GM12878 (cell line): ENCODE results near the gene PRKAG3. TPM values are rescaled to one million over a fixed set of nuclear protein-coding genes. Genes with fewer than 3 reads are reported as not detected.

Experiments used
- ATAC-seq: fragments of 200-7000 bp; cut with Tn5 transposase; 3 replicates; pipeline ENCODE4 v1.9.1; 2020; ENCODE audit warnings: mild to moderate bottlenecking, moderate library complexity
- BruUV-seq: library from RNA; stranded (reverse); fragments of 400-500 nt; replicated peaks from 2 replicates; lab custom pipeline; 2021; lab: Mats Ljungman, UMichigan
- CTCF ChIA-PET: fragments of 300-600 bp; sonication (Branson Sonifier 250); formaldehyde crosslinking; extraction: SDS; loops from one replicate; lab custom pipeline; 2021; ENCODE audit warnings: inconsistent platforms; lab: Yijun Ruan, JAX
- POLR2A ChIA-PET: fragments of 350-600 bp; formaldehyde crosslinking; extraction: SDS; loops from one replicate; lab custom pipeline; 2021; ENCODE audit warnings: inconsistent platforms; lab: Charles Lee
- RAD21 ChIA-PET: fragments of 300-600 bp; sonication (Branson Sonifier 250); formaldehyde crosslinking; loops from one replicate; lab custom pipeline; 2023; ENCODE audit warnings: antibody characterized with exemption; ENCODE audit not compliant: unreplicated experiment; lab: Charles Lee
- SMC1A ChIA-PET: fragments of 300-600 bp; sonication (Branson Sonifier 250); formaldehyde crosslinking; loops from one replicate; lab custom pipeline; 2023; ENCODE audit not compliant: unreplicated experiment, uncharacterized antibody; lab: Charles Lee
- DNase-seq: peaks from one replicate; pipeline ENCODE4 v3.0.0-alpha.2; 2011; ENCODE audit warnings: low read depth, low spot score
- FAIRE-seq: peaks from 3 replicates; lab custom pipeline; 2011; peaks lifted over from hg19 to GRCh38; lab: Jason Lieb, UNC
- H2AFZ ChIP-seq: 2 replicates; pipeline ENCODE4 v1.6.0; 2011; ENCODE audit warnings: low read depth, low read length, control low read depth; ENCODE audit not compliant: control insufficient read depth
- H3K27ac ChIP-seq: 2 replicates; pipeline ENCODE4 v1.5.1; 2011; ENCODE audit warnings: control low read depth; ENCODE audit not compliant: control insufficient read depth, insufficient read depth
- H3K27me3 ChIP-seq, 2 experiments: replicated peaks in 1 of 2; 2 replicates each; pipeline versions ENCODE4 v1.6.0 to v1.6.1; 2011; ENCODE audit warnings: low read length in 1 of 2; ENCODE audit not compliant: control insufficient read depth in 2 of 2, insufficient read depth in 2 of 2
- H3K36me3 ChIP-seq, 2 experiments: 2 replicates each; pipeline ENCODE4 v1.5.1; 2011; ENCODE audit warnings: low read length in 1 of 2; ENCODE audit not compliant: control insufficient read depth in 2 of 2, insufficient read depth in 2 of 2
- H3K4me1 ChIP-seq: 2 replicates; pipeline ENCODE4 v1.6.1; 2011; ENCODE audit warnings: mild to moderate bottlenecking, low read length, moderate library complexity, mixed read lengths; ENCODE audit not compliant: control insufficient read depth, insufficient read depth
- H3K4me2 ChIP-seq: 2 replicates; pipeline ENCODE4 v1.6.0; 2011; ENCODE audit warnings: control low read depth; ENCODE audit not compliant: control insufficient read depth, insufficient read depth
- H3K4me3 ChIP-seq: fragments of 200-600 bp; sonication (generic); 2 replicates; pipeline ENCODE4 v1.5.1; 2016
- H3K79me2 ChIP-seq: 2 replicates; pipeline ENCODE4 v1.6.0; 2011; ENCODE audit warnings: low read length; ENCODE audit not compliant: control insufficient read depth, insufficient read depth
- H3K9ac ChIP-seq: 2 replicates; pipeline ENCODE4 v1.8.0; 2011; ENCODE audit warnings: low read length, control low read depth, mixed read lengths; ENCODE audit not compliant: control insufficient read depth, insufficient read depth
- H3K9me3 ChIP-seq: replicated peaks from 3 replicates; pipeline ENCODE4 v1.5.1; 2011; ENCODE audit warnings: mild to moderate bottlenecking, low read length; ENCODE audit not compliant: control insufficient read depth, insufficient read depth
- H4K20me1 ChIP-seq: 2 replicates; pipeline ENCODE4 v1.6.0; 2011; ENCODE audit not compliant: control insufficient read depth, insufficient read depth
- ASH2L ChIP-seq: fragments of 300-600, 200-600 bp; sonication (generic); IDR thresholded peaks from 2 replicates; pipeline ENCODE4 v1.6.1; 2017; ENCODE audit warnings: low read depth, mild to moderate bottlenecking, borderline replicate concordance
- JUNB ChIP-seq: IDR thresholded peaks from 2 replicates; pipeline ENCODE4 v1.6.1; 2016; ENCODE audit warnings: antibody characterized with exemption, mild to moderate bottlenecking
- JUND ChIP-seq: IDR thresholded peaks from 2 replicates; pipeline ENCODE4 v1.6.1; 2012; ENCODE audit warnings: low read depth, mild to moderate bottlenecking, low read length, improper control_type of control experiment, moderate library complexity
- MYB ChIP-seq: fragments of 150-350 bp; IDR thresholded peaks from 2 replicates; pipeline ENCODE4 v1.6.1; 2014; ENCODE audit warnings: mild to moderate bottlenecking, low read depth, low read length, borderline replicate concordance
- NFIC ChIP-seq: IDR thresholded peaks from 2 replicates; pipeline ENCODE4 v1.6.1; 2012; ENCODE audit warnings: low read depth, mild to moderate bottlenecking, inconsistent platforms, low read length, moderate library complexity
- NFYA ChIP-seq: IDR thresholded peaks from 2 replicates; pipeline ENCODE4 v1.6.1; 2011; ENCODE audit warnings: low read depth, mild to moderate bottlenecking, low read length, improper control_type of control experiment, borderline replicate concordance
- RAD21 ChIP-seq: IDR thresholded peaks from 2 replicates; pipeline ENCODE4 v1.6.1; 2011; ENCODE audit warnings: mild to moderate bottlenecking, low read depth, low read length, moderate library complexity; ENCODE audit not compliant: insufficient read depth
- SIX5 ChIP-seq: IDR thresholded peaks from 2 replicates; pipeline ENCODE4 v1.6.1; 2011; ENCODE audit warnings: mild to moderate bottlenecking, low read depth, low read length, moderate library complexity; ENCODE audit not compliant: severe bottlenecking
- SMAD1 ChIP-seq: fragments of 450-650 bp; IDR thresholded peaks from 2 replicates; pipeline ENCODE4 v1.6.1; 2018; ENCODE audit warnings: mild to moderate bottlenecking, low read depth; ENCODE audit not compliant: partially characterized antibody
- ZNF217 ChIP-seq: fragments of 450-650 bp; IDR thresholded peaks from 2 replicates; pipeline ENCODE4 v1.6.1; 2017; ENCODE audit warnings: antibody characterized with exemption, mild to moderate bottlenecking
- ZZZ3 ChIP-seq: IDR thresholded peaks from 2 replicates; pipeline ENCODE4 v1.6.1; 2011; ENCODE audit warnings: low read depth; ENCODE audit not compliant: control insufficient read depth, insufficient read length
- WGBS: methylation state at CpG from one replicate; pipeline ENCODE4 v1.1.6; 2016; ENCODE audit warnings: low lambda C conversion rate; ENCODE audit not compliant: insufficient replicate concordance, insufficient coverage; ENCODE audit errors: missing lambda C conversion rate; 5-methylcytosine and 5-hydroxymethylcytosine counted together
- in situ Hi-C: fragments of 300-500 bp; cut with MboI; formaldehyde crosslinking; loops from 9 replicates; pipeline ENCODE4 v1.14.3; 2018; ENCODE audit warnings: mixed read lengths
- intact Hi-C: fragments of 100-400 bp; cut with micrococcal nuclease; formaldehyde crosslinking; loops from one replicate; pipeline ENCODE4 v1.14.2; 2022; ENCODE audit not compliant: unreplicated experiment
- polyA plus RNA-seq, 11 experiments: library from polyadenylated mRNA; depleted of rRNA in 4 of 11; unstranded in 6 of 11; stranded (reverse) in 5 of 11; fragments of >200 nt; fragmentation: Nextera tagmentation in 4 of 11; fragmentation: Illumina TruSeq in 1 of 11; extraction: Ambion mirVana in 4 of 11; extraction: Trizol in 1 of 11; gene quantifications; 1 replicate in 1 of 11; 2 replicates in 10 of 11; pipeline versions ENCODE4 v1.2.1 to v1.2.3, GENCODE V29; 2011 to 2016; ENCODE audit warnings: inconsistent platforms in 2 of 11, missing spikeins in 2 of 11, low read depth in 1 of 11
- total RNA-seq, 4 experiments: library from RNA; depleted of rRNA in 3 of 4; stranded (reverse); fragments of >200 nt in 3 of 4; fragmentation: Illumina TruSeq in 1 of 4; extraction: Trizol in 1 of 4; gene quantifications; 2 replicates each; pipeline versions ENCODE4 v1.2.1 to v1.2.3, GENCODE V29; 2013 to 2021
- TF ChIP-seq, protein P1 (sequence below): fragments of 450-650 bp; IDR thresholded peaks from 2 replicates; pipeline ENCODE4 v1.6.1; 2017; ENCODE audit warnings: mild to moderate bottlenecking
- TF ChIP-seq, protein P2 (sequence below): IDR thresholded peaks from 2 replicates; pipeline ENCODE4 v1.6.1; 2012; ENCODE audit warnings: low read depth, low read length, improper control_type of control experiment
- TF ChIP-seq, protein P3 (sequence below): fragments of 450-650 bp; IDR thresholded peaks from 2 replicates; pipeline ENCODE4 v1.6.1; 2017; ENCODE audit warnings: borderline replicate concordance

Gene PRKAG3
- total and polyA plus RNA-seq, 10 of the 15 experiments (the other 5 are each of a cell fraction or from before 2014, with no cell fraction given) = 0.04 to 0.12 (median 0.06) TPM; not detected in 7

DNA sequence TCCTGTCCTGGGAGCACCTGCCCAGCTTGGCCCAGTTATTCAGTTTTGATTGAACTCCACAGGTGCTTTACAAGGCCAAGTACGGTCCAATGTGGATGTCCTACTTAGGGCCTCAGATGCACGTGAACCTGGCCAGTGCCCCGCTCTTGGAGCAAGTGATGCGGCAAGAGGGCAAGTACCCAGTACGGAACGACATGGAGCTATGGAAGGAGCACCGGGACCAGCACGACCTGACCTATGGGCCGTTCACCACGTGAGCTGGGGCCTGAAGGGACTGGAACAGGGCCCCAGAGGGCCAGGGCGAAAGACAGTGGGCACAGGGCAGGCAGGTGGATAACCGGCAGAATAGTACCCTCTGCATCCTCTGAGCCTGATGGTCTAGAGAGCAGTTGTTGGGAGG, 22.1 kb downstream of the PRKAG3 start (continued):
- TF ChIP-seq ASH2L (no peak), SIX5 (no peak), NFYA (no peak), SMAD1 (no peak), RAD21 (no peak), ZZZ3 (no peak), JUND (no peak), JUNB (no peak), MYB (no peak)
- TF ChIP-seq, protein P1, sequence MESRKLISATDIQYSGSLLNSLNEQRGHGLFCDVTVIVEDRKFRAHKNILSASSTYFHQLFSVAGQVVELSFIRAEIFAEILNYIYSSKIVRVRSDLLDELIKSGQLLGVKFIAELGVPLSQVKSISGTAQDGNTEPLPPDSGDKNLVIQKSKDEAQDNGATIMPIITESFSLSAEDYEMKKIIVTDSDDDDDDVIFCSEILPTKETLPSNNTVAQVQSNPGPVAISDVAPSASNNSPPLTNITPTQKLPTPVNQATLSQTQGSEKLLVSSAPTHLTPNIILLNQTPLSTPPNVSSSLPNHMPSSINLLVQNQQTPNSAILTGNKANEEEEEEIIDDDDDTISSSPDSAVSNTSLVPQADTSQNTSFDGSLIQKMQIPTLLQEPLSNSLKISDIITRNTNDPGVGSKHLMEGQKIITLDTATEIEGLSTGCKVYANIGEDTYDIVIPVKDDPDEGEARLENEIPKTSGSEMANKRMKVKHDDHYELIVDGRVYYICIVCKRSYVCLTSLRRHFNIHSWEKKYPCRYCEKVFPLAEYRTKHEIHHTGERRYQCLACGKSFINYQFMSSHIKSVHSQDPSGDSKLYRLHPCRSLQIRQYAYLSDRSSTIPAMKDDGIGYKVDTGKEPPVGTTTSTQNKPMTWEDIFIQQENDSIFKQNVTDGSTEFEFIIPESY = no peak
- TF ChIP-seq, protein P2, sequence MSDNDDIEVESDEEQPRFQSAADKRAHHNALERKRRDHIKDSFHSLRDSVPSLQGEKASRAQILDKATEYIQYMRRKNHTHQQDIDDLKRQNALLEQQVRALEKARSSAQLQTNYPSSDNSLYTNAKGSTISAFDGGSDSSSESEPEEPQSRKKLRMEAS = no peak

DNA sequence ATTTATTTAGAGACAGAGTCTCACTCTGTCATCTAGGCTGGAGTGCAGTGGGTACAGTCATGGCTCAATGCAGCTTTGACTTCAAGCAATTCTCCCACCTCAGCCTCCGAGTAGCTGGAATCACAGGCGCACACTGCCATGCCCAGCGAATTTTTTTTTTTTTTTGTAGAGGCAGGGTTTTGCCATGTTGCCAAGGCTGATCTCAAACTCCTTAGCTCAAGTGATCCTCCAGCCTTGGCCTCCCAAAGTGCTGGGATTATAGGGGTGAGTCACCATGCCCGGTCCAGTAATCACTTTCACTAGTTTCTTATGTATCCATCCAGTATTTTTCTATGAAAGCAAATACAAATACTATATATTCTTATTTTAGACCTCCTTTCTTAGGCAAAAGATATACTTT, 24.0 kb downstream of the PRKAG3 start:
- intact Hi-C loops = no loop called here
- CTCF ChIA-PET = interaction anchor here (0.6 kb wide), 1 partner anchor 385 kb away, joined by 3 read pairs; no protein-coding TSS in a partner anchor
- no peak for FAIRE-seq
- RAD21 ChIA-PET = no interaction called here
- Histone ChIP-seq H3K9ac (no peak overlapping the region), H3K27me3 (no peaks in the 10 kb centered on the region), H3K79me2 (no peaks in the 10 kb centered on the region), H3K36me3 (no peaks in the 10 kb centered on the region), H3K4me1 (no peaks in the 10 kb centered on the region), H3K9me3 (no peaks in the 10 kb centered on the region; the same call in none of the 3 replicates), H3K4me2 (no peak overlapping the region), H2AFZ (no peak overlapping the region), H3K4me3 (no peak overlapping the region), H3K27ac (no peak overlapping the region), H4K20me1 (no peaks in the 10 kb centered on the region)
- WGBS = 72% methylated on average over 4 of the region's 4 CpGs
- BruUV-seq = no TSS peak
- ATAC-seq = no peak
- TF ChIP-seq ZNF217 (no peak), NFIC (no peak), JUNB (no peak)
- TF ChIP-seq, protein P3, sequence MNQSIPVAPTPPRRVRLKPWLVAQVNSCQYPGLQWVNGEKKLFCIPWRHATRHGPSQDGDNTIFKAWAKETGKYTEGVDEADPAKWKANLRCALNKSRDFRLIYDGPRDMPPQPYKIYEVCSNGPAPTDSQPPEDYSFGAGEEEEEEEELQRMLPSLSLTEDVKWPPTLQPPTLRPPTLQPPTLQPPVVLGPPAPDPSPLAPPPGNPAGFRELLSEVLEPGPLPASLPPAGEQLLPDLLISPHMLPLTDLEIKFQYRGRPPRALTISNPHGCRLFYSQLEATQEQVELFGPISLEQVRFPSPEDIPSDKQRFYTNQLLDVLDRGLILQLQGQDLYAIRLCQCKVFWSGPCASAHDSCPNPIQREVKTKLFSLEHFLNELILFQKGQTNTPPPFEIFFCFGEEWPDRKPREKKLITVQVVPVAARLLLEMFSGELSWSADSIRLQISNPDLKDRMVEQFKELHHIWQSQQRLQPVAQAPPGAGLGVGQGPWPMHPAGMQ = no peak
- in situ Hi-C loops = no loop called here
- POLR2A ChIA-PET = interaction anchor here (0.6 kb wide), 1 partner anchor 294 kb away, joined by 3 read pairs; no protein-coding TSS in a partner anchor
- SMC1A ChIA-PET = no interaction called here
- DNase-seq = no peak
